NB4 (cell line): Measurements from ENCODE around the gene SHISA6.

Experiments used
- DNase-seq: peaks from one replicate; pipeline ENCODE4 v3.0.0; 2010; ENCODE audit warnings: low read depth
- H3K4me3 ChIP-seq: one replicate; pipeline ENCODE4 v1.5.1; 2011; ENCODE audit warnings: mild to moderate bottlenecking, low read depth, low read length, moderate library complexity
- MYC ChIP-seq: IDR thresholded peaks from 2 replicates; pipeline ENCODE4 v1.6.1; 2011; ENCODE audit warnings: low read depth, low read length
- POLR2A ChIP-seq: IDR thresholded peaks from 2 replicates; pipeline ENCODE4 v1.6.1; 2011; ENCODE audit warnings: mild to moderate bottlenecking; ENCODE audit not compliant: insufficient read length; ENCODE audit errors: extremely low read depth
- TF ChIP-seq, protein P1 (sequence below): IDR thresholded peaks from 2 replicates; pipeline ENCODE4 v1.6.1; 2011; ENCODE audit warnings: low read depth, low read length
- TF ChIP-seq, protein P2 (sequence below): IDR thresholded peaks from one replicate; pipeline ENCODE4 v1.5.1; 2012; ENCODE audit warnings: low read depth, low read length

Gene SHISA6

DNA sequence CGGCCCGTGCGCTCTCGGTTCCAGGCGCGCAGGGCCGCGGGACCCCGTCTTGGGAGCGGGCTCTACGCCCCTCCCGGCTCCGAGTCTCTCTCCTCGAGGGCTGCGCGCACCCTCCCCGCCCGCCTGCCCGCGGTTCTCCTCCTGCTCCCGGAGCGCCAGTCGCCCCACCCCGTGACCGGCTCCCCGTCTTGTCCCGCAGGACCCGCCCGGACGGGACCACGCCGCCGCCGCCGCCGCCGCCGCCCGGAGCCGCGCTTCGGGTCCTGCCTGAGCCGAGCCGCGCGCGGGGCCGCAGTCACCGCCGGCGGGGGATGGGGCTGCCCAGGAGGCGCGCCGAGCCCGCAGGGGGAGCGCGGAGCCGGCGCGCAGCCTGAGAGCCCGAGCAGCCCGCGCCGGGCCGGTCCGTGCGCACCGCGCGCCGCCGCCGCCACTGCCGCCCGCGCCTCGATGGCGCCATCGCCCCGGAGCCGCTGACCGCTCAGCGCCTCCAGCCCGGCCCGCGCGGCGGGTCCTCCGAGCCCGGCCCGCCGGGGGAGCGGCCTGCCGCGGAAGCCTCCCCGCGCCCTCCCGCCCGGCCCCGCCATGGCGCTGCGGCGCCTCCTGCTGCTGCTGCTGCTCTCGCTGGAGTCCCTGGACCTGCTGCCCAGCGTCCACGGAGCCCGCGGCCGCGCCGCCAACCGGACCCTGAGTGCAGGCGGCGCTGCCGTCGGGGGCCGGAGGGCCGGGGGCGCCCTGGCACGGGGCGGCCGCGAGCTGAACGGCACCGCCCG lies at the start of gene SHISA6:
Gene SHISA6 (plus strand): TSS at position 373 of the 770 bp plus-strand sequence.
- TF ChIP-seq, protein P1, sequence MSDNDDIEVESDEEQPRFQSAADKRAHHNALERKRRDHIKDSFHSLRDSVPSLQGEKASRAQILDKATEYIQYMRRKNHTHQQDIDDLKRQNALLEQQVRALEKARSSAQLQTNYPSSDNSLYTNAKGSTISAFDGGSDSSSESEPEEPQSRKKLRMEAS = no peak
- TF ChIP-seq, protein P2, sequence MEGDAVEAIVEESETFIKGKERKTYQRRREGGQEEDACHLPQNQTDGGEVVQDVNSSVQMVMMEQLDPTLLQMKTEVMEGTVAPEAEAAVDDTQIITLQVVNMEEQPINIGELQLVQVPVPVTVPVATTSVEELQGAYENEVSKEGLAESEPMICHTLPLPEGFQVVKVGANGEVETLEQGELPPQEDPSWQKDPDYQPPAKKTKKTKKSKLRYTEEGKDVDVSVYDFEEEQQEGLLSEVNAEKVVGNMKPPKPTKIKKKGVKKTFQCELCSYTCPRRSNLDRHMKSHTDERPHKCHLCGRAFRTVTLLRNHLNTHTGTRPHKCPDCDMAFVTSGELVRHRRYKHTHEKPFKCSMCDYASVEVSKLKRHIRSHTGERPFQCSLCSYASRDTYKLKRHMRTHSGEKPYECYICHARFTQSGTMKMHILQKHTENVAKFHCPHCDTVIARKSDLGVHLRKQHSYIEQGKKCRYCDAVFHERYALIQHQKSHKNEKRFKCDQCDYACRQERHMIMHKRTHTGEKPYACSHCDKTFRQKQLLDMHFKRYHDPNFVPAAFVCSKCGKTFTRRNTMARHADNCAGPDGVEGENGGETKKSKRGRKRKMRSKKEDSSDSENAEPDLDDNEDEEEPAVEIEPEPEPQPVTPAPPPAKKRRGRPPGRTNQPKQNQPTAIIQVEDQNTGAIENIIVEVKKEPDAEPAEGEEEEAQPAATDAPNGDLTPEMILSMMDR = no peak
- TF ChIP-seq MYC (no peak), POLR2A (no peak)
- no peak for DNase-seq
- H3K4me3 ChIP-seq = no peak within 1 kb of the TSS

DNA sequence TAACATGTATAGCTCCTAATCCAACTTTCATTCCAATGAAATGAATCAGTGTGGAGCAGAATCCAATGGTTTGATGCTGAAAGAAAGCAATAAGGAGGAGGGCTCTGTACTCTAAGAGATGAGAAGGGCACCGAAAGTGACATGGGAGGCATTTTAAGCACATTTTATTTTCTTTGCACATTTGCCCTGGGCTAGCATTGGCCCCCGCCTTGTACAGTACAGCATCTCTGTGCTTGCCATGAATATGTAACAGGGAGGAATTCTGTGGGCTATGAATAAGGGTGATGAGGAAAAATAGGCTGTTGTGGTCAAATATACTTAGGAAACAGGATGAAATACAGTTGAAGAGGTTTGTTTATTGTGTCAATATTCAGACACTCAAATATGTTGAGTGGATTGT lies 45.2 kb upstream of the SHISA6 start:
- H3K4me3 ChIP-seq = no peak overlapping the region
- DNase-seq = no peak
- TF ChIP-seq, protein P2 = no peak
- TF ChIP-seq MYC (no peak), POLR2A (no peak)
- TF ChIP-seq, protein P1 = no peak

DNA sequence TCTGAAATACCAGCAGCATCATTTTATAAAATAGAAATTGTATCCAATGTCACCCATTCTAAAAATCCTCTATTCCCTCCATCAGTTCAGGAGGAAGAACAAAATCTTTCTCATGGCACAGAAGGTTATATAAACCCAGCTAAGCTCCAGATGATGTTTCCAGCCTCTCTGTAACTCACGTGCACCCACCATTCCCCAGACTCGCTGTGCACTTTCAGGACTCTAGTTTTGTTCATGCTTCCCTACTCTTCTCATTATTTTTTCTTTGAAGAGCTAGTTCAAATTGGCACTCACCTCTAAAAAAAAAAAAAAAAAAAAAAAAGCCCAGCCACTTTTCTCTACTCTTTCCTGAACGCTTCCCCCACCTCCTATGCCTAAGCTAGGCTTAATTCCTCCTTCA lies 36.0 kb upstream of the SHISA6 start:
- no peak overlapping the region for H3K4me3 ChIP-seq
- no peak for DNase-seq
- TF ChIP-seq, protein P2 = no peak
- TF ChIP-seq, protein P1 = no peak
- TF ChIP-seq MYC (no peak), POLR2A (no peak)

DNA sequence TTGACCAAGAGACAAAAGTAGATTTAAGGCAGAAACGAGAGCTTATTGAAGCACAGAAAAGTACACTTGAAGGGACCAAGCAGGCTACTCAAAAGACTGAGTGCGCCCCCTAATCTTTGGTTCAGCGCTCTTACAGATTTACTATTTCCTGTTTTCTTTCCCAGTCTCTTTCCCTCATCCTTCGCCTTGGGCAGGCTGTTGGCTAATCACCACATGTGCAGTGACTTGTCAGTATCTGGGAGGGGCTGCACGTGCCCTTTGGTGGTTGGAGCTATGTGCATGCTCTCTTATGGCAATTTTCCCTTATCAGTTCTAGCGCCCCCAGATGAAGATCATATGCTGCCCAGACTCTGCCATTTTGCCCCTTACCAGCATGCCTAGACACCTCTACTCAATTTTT lies 35.4 kb upstream of the SHISA6 start:
- TF ChIP-seq MYC = no peak
- TF ChIP-seq, protein P2 = no peak
- TF ChIP-seq, protein P1 = no peak
- no peak for TF ChIP-seq POLR2A
- H3K4me3 ChIP-seq = no peak overlapping the region
- no peak for DNase-seq

DNA sequence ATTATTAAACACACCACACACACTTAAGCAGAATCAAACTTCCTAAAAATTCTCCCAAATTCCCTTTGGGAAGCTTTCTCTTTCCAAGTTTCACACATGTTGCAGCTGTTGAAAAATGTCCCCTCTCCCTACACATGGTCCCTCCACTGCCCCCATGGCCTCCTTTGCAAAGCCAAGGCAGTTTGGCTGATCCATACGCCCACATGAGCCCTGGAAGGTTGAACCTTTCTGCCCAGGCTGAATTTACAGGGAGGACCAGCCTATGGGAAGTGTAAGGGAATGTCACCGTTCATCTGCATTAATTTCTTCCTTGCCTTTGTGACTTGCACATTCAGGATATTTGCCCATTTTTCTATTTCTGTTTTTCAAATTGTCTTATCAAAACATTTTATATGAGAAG lies 31.1 kb upstream of the SHISA6 start:
- no peak for DNase-seq
- no peak overlapping the region for H3K4me3 ChIP-seq
- no peak for TF ChIP-seq POLR2A
- TF ChIP-seq, protein P1 = no peak
- TF ChIP-seq, protein P2 = no peak
- TF ChIP-seq MYC = no peak
